ENCODE results near the gene PTPRD. TPM values are rescaled to one million over a fixed set of nuclear protein-coding genes. Genes with fewer than 3 reads are reported as not detected.

The PTPRD gene
- total RNA-seq, 1 experiment from 2014 or later, result 70.1 TPM

GRCh38 chr9:9997585-9997984 lies 615.2 kb downstream of the PTPRD start:
- POLR2A ChIA-PET, result no interaction called here
- no peak overlapping the region for H3K4me3 ChIP-seq (ENCODE audit: low read depth, low read length)
- no peak overlapping the region for H3K27ac Mint-ChIP-seq (ENCODE audit: unreplicated experiment)
- CTCF ChIA-PET, result no interaction called here
- no peak overlapping the region for H3K4me3 Mint-ChIP-seq (ENCODE audit: unreplicated experiment)
- no peaks in the 10 kb centered on the region for H3K9me3 ChIP-seq
- BruUV-seq (replicated peaks), result no TSS peak
- no peak for DNase-seq
- no peaks in the 10 kb centered on the region for H3K36me3 ChIP-seq (ENCODE audit: control insufficient read depth, insufficient read depth, low read length)
- no peaks in the 10 kb centered on the region for H3K36me3 Mint-ChIP-seq (ENCODE audit: insufficient read depth, unreplicated experiment)
- H3K27me3 Mint-ChIP-seq (ENCODE audit: insufficient read depth, unreplicated experiment), result no peaks in the 10 kb centered on the region
- no peaks in the 10 kb centered on the region for H3K9me3 Mint-ChIP-seq (ENCODE audit: unreplicated experiment)
- H3K4me1 Mint-ChIP-seq (ENCODE audit: low read depth, unreplicated experiment), result no peaks in the 10 kb centered on the region
- intact Hi-C loops (cut with micrococcal nuclease; ENCODE audit: unreplicated experiment), result no loop called here
- no peak for TF ChIP-seq CTCF (IDR thresholded peaks at IDR 0.05; ENCODE audit: insufficient read depth in 1 of 2, low read depth in 1 of 2, low read length in 1 of 2, severe bottlenecking in 1 of 2, unreplicated experiment in 1 of 2)
- no peaks in the 10 kb centered on the region for H3K4me1 ChIP-seq
- no peaks in the 10 kb centered on the region for H3K27me3 ChIP-seq (replicated peaks; ENCODE audit: control insufficient read depth, insufficient read depth, low read length)

DNA sequence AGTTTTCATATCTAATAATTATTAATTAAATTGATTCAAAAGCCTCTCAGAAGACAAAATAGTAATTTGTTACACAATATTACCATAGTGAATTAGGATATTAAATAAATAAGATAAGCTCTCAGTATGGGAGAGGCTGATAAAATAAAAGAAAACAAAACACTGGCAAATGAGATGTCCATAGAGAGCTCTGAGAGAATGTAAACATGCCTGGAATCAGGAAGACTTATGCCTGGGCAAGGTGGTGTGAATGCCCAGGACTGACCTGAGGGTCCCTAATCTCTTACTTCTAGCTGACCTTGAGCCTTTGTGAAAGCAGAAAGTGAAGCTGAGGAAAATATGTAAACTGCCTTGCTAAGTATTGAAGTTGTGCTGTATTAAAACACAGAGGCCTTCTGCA lies 616.5 kb downstream of the PTPRD start:
- CTCF ChIA-PET, result no interaction called here
- no peak for DNase-seq
- H3K9me3 ChIP-seq, result no peaks in the 10 kb centered on the region
- no peak overlapping the region for H3K4me3 ChIP-seq (ENCODE audit: low read depth, low read length)
- no peak for TF ChIP-seq CTCF (IDR thresholded peaks at IDR 0.05; ENCODE audit: insufficient read depth in 1 of 2, low read depth in 1 of 2, low read length in 1 of 2, severe bottlenecking in 1 of 2, unreplicated experiment in 1 of 2)
- no peaks in the 10 kb centered on the region for H3K4me1 ChIP-seq
- no peaks in the 10 kb centered on the region for H3K36me3 ChIP-seq (ENCODE audit: control insufficient read depth, insufficient read depth, low read length)
- no peaks in the 10 kb centered on the region for H3K9me3 Mint-ChIP-seq (ENCODE audit: unreplicated experiment)
- POLR2A ChIA-PET, result no interaction called here
- no peak overlapping the region for H3K27ac Mint-ChIP-seq (ENCODE audit: unreplicated experiment)
- no peaks in the 10 kb centered on the region for H3K27me3 Mint-ChIP-seq (ENCODE audit: insufficient read depth, unreplicated experiment)
- no TSS peak for BruUV-seq (replicated peaks)
- H3K27me3 ChIP-seq (replicated peaks; ENCODE audit: control insufficient read depth, insufficient read depth, low read length), result no peaks in the 10 kb centered on the region
- no peaks in the 10 kb centered on the region for H3K36me3 Mint-ChIP-seq (ENCODE audit: insufficient read depth, unreplicated experiment)
- intact Hi-C loops (cut with micrococcal nuclease; ENCODE audit: unreplicated experiment), result no loop called here
- H3K4me3 Mint-ChIP-seq (ENCODE audit: unreplicated experiment), result no peak overlapping the region
- no peaks in the 10 kb centered on the region for H3K4me1 Mint-ChIP-seq (ENCODE audit: low read depth, unreplicated experiment)

GRCh38 chr9:9992936-9993335 lies 619.9 kb downstream of the PTPRD start:
- H3K4me1 ChIP-seq, result no peaks in the 10 kb centered on the region
- Mint-ChIP-seq H3K27me3 (ENCODE audit: insufficient read depth, unreplicated experiment) (no peaks in the 10 kb centered on the region), H3K36me3 (ENCODE audit: insufficient read depth, unreplicated experiment) (no peaks in the 10 kb centered on the region), H3K9me3 (ENCODE audit: unreplicated experiment) (no peaks in the 10 kb centered on the region), H3K27ac (ENCODE audit: unreplicated experiment) (no peak overlapping the region), H3K4me1 (ENCODE audit: low read depth, unreplicated experiment) (no peaks in the 10 kb centered on the region), H3K4me3 (ENCODE audit: unreplicated experiment) (no peak overlapping the region)
- ChIA-PET CTCF (no interaction called here), POLR2A (no interaction called here)
- H3K36me3 ChIP-seq (ENCODE audit: control insufficient read depth, insufficient read depth, low read length), result no peaks in the 10 kb centered on the region
- DNase-seq, result no peak
- no TSS peak for BruUV-seq (replicated peaks)
- no peak overlapping the region for H3K4me3 ChIP-seq (ENCODE audit: low read depth, low read length)
- no peaks in the 10 kb centered on the region for H3K9me3 ChIP-seq
- intact Hi-C loops (cut with micrococcal nuclease; ENCODE audit: unreplicated experiment), result no loop called here
- TF ChIP-seq CTCF (IDR thresholded peaks at IDR 0.05; ENCODE audit: insufficient read depth in 1 of 2, low read depth in 1 of 2, low read length in 1 of 2, severe bottlenecking in 1 of 2, unreplicated experiment in 1 of 2), result no peak
- no peaks in the 10 kb centered on the region for H3K27me3 ChIP-seq (replicated peaks; ENCODE audit: control insufficient read depth, insufficient read depth, low read length)
